Measurements from ENCODE around the gene TRIM28.

DNA sequence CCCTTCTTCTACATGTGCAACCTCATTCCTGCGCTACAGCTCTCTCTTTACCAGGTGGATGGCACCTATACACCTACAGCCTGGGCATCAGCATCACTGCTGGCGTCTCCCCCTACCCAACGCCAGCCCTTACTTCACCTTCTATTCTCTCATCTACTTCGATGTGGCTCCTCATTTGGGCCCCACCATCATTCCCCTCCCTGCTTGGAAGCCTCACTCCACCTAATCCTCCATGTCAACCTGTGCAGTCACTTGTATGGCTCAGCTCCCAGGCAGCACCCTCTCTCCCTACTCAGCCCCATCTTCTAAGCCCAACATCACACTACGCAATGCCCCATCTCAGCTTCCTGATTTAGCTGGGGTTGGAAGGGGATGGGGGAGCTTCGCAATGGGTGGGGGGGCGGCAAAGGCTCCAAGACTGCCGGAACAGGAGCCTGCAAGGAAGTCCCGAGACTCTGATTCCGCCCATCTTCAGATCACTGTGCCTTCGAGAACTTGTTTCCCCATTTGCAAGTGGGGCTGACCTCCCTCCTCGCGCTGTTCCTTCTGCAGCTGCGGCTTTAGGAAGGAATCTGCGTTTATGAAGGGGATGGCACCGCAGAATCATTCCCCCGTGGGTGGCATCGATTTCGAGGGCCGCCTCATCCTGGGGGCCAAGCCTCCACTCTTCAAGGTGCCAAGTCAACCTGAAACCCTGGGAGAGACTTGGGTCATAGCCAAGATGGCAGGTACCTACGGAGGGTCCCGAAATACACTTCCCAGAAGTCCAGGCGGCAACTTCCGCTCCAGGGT lies 28.4 kb downstream of the TRIM28 start:
- TF ChIP-seq POLR2A (IDR thresholded peaks at IDR 0.05; ENCODE audit: low read depth, low read length) (no peak), POLR2AphosphoS5 (IDR thresholded peaks at IDR 0.05; ENCODE audit: insufficient read depth, low read depth, low read length) (no peak), EZH2 (IDR thresholded peaks at IDR 0.05; ENCODE audit: borderline replicate concordance, low read depth, low read length, severe bottlenecking) (no peak), GATA2 (IDR thresholded peaks at IDR 0.05; ENCODE audit: insufficient read depth, insufficient read length, low read depth, low read length) (no peak), JUN (IDR thresholded peaks at IDR 0.05; ENCODE audit: borderline replicate concordance, insufficient read depth, insufficient read length, low read depth) (no peak), FOS (IDR thresholded peaks at IDR 0.05; ENCODE audit: borderline replicate concordance, insufficient read depth, low read length) (no peak), MYC (IDR thresholded peaks at IDR 0.05; ENCODE audit: low read depth, low read length) (no peak)
- TF ChIP-seq, protein P1, sequence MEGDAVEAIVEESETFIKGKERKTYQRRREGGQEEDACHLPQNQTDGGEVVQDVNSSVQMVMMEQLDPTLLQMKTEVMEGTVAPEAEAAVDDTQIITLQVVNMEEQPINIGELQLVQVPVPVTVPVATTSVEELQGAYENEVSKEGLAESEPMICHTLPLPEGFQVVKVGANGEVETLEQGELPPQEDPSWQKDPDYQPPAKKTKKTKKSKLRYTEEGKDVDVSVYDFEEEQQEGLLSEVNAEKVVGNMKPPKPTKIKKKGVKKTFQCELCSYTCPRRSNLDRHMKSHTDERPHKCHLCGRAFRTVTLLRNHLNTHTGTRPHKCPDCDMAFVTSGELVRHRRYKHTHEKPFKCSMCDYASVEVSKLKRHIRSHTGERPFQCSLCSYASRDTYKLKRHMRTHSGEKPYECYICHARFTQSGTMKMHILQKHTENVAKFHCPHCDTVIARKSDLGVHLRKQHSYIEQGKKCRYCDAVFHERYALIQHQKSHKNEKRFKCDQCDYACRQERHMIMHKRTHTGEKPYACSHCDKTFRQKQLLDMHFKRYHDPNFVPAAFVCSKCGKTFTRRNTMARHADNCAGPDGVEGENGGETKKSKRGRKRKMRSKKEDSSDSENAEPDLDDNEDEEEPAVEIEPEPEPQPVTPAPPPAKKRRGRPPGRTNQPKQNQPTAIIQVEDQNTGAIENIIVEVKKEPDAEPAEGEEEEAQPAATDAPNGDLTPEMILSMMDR (IDR thresholded peaks at IDR 0.05; ENCODE audit: extremely low read depth in 1 of 2, insufficient read depth in 1 of 2, low read depth in 1 of 2, low read length in 2 of 2): no peak
- TF ChIP-seq, protein P2, sequence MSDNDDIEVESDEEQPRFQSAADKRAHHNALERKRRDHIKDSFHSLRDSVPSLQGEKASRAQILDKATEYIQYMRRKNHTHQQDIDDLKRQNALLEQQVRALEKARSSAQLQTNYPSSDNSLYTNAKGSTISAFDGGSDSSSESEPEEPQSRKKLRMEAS (IDR thresholded peaks at IDR 0.05; ENCODE audit: insufficient read depth, insufficient read length): no peak
